ENCODE data around the gene ZBTB16.
A peak's percentile ranks its signal among the peaks of the same experiment; 100 is the strongest.

Gene ZBTB16

GRCh38 chr11:114065094-114065493, 5.6 kb downstream of the ZBTB16 start:
- DNase-seq (ENCODE audit: low read depth) = no peak

DNA sequence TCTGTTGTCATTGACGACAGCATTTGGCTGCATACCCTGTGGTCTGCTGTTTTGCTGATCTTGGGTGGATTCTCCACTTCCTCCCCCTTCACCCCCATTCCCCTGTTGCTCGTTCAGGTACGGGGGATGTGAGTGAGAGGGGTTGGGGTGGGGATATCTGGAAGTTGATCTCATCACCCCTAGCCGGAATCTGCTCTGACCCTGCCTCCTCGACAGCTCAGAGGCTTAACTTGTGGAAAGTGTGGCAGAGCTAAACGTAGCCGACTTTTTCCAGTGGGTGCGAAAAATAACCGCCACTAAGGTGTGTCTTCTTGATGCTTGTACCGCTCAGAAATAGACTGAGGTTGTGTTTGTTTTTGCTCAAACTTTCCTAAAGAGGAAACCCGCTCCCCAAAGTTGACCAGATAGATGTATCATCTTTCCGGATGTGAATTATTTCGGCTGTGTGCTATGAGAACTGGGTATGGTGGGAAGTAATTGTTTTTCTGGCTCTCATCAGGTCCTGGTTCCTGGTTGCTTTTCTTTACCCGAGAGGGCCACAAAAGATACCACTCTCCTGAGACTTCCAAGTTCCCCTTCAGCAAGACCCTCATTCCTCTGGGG, 6.6 kb downstream of the ZBTB16 start:
- DNase-seq (ENCODE audit: low read depth) = no peak

DNA sequence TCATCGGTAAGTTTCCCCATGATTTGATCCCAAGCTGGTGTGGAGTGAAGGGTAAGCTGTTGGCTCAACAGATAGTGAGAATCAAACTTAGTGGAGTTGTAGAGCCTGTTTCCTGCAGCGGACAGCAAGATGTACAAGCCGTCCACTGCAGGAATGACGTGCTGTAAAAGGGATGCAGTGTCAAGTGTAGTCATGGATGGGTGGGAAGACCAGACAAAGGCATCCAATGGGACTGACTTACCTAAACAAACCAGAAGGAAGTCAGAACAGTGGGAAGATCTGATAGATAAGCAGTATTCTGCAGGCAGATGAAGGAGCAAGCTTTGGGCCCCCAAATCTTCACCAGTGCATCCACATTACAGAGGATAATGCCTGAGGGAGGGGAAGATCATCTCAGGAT, 8.8 kb downstream of the ZBTB16 start:
- DNase-seq (ENCODE audit: low read depth) = no peak

- no peak for DNase-seq (ENCODE audit: low read depth)
These were observed 11.1 kb downstream of the ZBTB16 start for GRCh38 chr11:114070464-114071139.

- DNase-seq (ENCODE audit: low read depth) = no peak
These were observed 13.7 kb downstream of the ZBTB16 start for GRCh38 chr11:114073007-114073827.

DNA sequence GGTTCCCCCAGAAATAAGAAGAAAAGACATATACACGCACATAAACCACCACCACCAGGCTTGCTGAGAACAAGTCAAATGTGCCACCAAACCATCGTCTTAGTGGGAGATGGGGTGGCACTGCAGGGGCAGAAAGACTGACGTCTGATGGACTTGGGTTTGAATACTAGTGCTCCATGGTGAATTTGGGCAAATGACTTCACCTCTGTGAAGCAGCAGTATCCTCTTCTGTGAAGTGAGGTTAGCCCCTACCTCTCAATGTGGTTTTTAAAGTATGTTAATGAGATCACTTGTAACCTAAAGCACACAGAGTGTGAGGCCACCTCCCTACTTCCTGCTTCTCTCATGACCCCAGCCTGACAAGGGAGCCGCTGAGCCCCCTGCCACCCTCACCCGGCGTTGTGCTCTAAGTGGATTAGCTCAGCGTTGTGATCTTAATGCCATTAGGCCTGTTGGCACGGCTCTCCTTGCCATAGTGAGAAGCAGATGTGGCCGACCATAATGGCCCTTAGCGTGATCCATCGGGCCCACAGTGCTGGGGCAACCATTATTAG, 14.4 kb downstream of the ZBTB16 start:
- no peak for DNase-seq (ENCODE audit: low read depth)

DNA sequence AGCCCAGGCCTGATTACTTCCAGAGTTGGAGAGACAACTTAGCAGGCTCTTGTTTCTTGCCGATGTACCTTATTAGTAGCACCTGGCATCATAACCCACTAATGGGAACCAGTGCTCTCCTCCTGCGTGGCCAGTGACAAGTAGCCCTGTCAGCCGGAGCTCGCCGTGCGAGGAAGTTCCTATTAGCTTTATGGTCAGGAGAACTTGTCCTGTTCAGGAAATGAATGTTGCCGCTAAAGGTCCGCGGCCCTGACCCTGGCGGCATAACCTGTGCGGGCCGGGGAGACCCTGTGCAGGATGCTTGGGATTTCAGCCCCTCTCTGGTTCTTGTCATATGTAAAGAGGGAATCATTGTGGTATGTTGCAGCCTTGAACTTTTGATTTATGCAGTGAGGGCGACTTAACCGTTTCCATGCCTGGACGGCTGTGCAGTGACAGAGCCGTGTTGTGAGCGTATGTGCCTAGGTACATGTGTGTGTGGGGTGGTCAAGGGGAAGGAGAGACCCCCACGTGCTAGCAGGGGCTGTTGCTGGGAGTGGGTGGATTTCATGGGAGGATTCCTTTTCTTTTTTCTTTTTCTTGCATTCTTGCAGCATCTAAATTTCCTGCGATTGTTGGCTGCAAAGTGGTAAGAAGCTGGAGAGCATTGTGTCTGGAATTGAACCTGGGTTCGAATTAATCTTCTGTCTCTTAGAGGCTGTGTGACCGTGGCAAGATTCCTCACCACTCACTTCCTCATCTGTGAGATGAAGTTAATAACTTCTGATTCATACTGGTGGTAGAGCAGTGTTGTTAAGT, 15.2 kb downstream of the ZBTB16 start:
- no peak for DNase-seq (ENCODE audit: low read depth)

DNA sequence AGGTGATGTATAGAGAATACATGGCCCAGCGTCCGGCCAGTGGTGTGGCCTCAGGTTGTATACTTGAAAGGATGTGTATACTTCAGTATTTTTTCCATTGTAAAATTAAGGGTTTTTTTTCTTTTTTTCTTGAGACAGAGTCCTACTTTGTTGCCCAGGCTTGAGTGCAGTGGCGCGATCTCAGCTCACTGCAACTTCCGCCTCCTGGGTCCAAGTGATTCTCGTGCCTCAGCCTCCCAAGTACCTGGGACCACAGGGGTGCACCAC, 15.8 kb downstream of the ZBTB16 start:
- DNase-seq (ENCODE audit: low read depth) = no peak

- DNase-seq (ENCODE audit: low read depth) = peak; percentile 70
These were observed 16.5 kb downstream of the ZBTB16 start for GRCh38 chr11:114075891-114076441.

GRCh38 chr11:114076921-114077331, 17.4 kb downstream of the ZBTB16 start:
- no peak for DNase-seq (ENCODE audit: low read depth)

DNA sequence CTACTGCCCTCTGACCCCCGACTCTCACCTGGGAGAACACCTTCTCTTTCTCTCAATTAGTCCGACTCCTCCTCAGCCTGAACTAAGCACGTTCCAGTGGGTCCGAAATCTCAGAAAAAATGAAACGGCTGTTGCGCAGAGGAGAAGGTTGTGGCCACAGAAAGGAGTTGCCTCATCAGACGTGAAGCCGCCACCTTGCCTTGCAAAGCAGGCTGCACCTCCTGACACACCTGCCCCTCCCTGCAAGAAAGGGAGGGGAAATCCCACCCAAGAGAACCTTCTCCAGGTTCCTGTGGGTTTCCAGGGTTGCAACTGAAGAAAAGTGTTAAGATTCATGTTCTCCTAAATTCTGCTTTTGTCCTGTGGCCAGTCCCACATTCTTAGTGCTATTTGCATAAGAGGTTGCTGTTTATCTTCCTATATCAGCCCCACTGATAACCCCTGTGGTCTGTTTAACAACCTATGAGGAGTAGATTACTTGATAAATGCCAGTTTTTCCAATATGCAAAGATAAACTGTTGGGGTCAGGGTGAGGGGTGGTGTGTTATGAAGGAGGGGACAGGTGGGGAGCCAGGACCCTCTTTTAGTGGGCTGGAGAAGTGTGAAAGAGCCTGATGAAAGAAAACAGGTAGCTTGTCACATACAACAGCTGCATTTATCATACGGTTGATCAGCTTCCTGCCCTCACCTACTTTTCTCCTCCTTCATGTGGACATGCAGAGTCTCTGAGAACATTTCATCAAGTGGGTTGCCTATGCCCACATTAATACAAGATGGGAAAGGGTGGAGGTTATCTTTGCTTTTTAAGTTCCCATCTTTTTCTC, 18.2 kb downstream of the ZBTB16 start:
- no peak for DNase-seq (ENCODE audit: low read depth)

- no peak for DNase-seq (ENCODE audit: low read depth)
These were observed 18.9 kb downstream of the ZBTB16 start for GRCh38 chr11:114078423-114078822.

DNA sequence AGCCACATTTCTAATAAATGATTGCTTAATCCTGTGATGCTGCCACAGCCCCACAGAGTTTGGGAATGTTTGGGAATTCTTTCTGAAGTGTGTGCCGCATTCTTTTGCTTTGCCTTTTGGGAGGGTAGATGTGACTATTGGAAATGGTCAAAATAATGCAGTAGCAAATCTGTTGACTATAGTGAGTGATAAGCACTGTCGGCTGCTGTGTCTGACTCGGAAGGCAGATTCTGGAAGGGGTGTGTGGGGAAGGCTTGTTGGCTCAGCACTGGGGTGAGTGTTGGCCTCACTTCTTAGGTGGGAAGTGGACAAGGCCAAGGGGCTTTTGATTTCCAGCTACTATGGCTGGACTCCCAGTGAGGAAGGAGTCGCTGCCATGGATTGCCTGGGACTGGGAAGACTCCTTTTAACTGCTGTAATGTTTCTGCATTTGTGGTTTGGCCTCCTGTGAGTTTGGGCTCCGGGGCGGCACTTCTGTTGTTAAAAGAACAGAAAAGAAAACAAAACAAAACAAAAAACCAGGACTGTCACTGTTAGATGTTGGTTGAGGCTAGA, 20.1 kb downstream of the ZBTB16 start:
- no peak for DNase-seq (ENCODE audit: low read depth)

DNA sequence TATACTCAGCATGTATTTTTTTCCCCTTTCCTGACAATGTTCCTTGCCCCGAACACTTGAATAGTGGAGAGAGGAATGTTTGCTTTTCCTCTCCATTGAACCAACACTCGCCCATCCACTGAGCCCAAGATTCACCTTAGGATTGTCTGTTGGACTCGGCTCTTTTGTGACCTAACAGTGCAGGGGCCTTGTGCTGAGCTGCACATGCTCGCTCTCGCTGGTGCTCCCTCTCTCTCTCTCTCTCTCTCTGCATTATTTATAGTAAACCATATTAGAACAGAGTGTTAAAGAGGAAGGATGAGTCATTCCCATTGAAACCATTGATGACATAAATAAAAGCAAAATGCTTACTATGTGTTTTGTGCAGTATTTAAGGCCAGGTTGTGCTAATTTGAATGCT, 20.7 kb downstream of the ZBTB16 start:
- no peak for DNase-seq (ENCODE audit: low read depth)

- DNase-seq (ENCODE audit: low read depth) = no peak
These were observed 21.3 kb downstream of the ZBTB16 start for GRCh38 chr11:114080769-114081168.

DNA sequence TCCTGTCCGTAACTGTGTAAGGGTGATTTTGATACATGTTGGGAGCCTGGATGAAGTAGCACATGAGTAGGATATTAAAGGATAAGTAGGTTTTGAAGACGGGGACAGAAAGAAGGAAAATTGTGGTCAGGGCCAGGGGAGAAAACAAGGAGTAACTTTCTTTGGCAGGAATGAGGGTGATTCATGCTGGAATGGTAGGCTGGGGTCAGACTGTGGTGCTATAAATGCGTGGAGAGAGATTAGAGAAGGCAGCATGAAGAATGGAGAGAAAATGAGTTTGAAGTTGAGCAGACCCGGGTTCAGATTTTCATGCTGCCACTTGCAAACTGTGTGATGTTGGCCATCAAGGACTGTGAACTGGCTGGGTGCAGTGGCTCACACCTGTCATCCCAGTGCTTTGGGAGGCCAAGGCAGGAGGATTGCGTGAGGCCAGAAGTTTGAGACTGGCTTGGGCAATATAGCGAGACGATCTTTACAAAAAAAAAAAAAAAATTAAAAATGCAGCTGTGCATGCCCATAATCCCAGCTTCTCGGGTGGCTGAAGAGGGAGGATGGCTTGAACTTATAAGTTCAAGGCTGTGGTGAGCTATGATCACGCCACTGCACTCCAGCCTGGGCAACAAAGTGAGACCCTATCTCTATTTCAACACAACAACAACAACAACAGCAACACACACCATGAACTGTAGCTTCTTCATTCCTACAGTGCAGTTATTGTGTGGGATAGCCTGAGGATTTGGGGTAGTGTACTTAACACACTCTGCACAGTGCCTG, 22.3 kb downstream of the ZBTB16 start:
- DNase-seq (ENCODE audit: low read depth) = no peak

GRCh38 chr11:114082415-114082748, 22.9 kb downstream of the ZBTB16 start:
- no peak for DNase-seq (ENCODE audit: low read depth)

- no peak for DNase-seq (ENCODE audit: low read depth)
These were observed 23.3 kb downstream of the ZBTB16 start for GRCh38 chr11:114082767-114083181.

- DNase-seq (ENCODE audit: low read depth) = no peak
These were observed 24.1 kb downstream of the ZBTB16 start for GRCh38 chr11:114083391-114084252.
